MM.1S (cell line): Measurements from ENCODE around the gene EPX.

ENCODE experiments used
- DNase-seq: peaks from one replicate; pipeline ENCODE4 v3.0.0-alpha.2; 2015
- H2AFZ ChIP-seq: fragments of 300-600 bp; sonication (generic); 2 replicates; pipeline ENCODE4 v1.6.0; 2016; ENCODE audit warnings: antibody characterized with exemption, low read length
- H3F3A ChIP-seq: fragments of 300-600 bp; sonication (generic); 2 replicates; pipeline ENCODE4 v1.6.1; 2016; ENCODE audit warnings: mild to moderate bottlenecking, antibody characterized with exemption, low read length, moderate library complexity, mixed read lengths; ENCODE audit not compliant: insufficient read depth
- H3K27ac ChIP-seq: fragments of 300-600 bp; sonication (generic); 2 replicates; pipeline ENCODE4 v1.5.1; 2016; ENCODE audit warnings: mild to moderate bottlenecking, low read length
- H3K27me3 ChIP-seq: fragments of 300-600 bp; sonication (generic); replicated peaks from 2 replicates; pipeline ENCODE4 v1.6.0; 2016; ENCODE audit warnings: low read length; ENCODE audit not compliant: insufficient read depth
- H3K36me3 ChIP-seq: fragments of 300-600 bp; sonication (generic); replicated peaks from 2 replicates; pipeline ENCODE4 v1.6.1; 2016; ENCODE audit warnings: mild to moderate bottlenecking, low read length, mixed read lengths; ENCODE audit not compliant: insufficient read depth
- H3K4me1 ChIP-seq: fragments of 300-600 bp; sonication (generic); 2 replicates; pipeline ENCODE4 v1.6.1; 2016; ENCODE audit warnings: low read length, mixed read lengths
- H3K4me2 ChIP-seq: fragments of 300-600 bp; sonication (generic); 2 replicates; pipeline ENCODE4 v1.6.0; 2016; ENCODE audit warnings: low read depth, low read length
- H3K4me3 ChIP-seq: fragments of 300-600 bp; sonication (generic); 2 replicates; pipeline ENCODE4 v1.5.1; 2016; ENCODE audit warnings: low read length, mixed read lengths
- H3K79me2 ChIP-seq: fragments of 300-600 bp; sonication (generic); 2 replicates; pipeline ENCODE4 v1.6.1; 2016; ENCODE audit warnings: mixed run types, low read length, mixed read lengths
- H3K9ac ChIP-seq: fragments of 300-600 bp; sonication (generic); 2 replicates; pipeline ENCODE4 v1.6.1; 2016; ENCODE audit warnings: low read length, mixed read lengths
- H3K9me2 ChIP-seq: fragments of 300-600 bp; sonication (generic); replicated peaks from 2 replicates; pipeline ENCODE4 v1.6.1; 2016; ENCODE audit warnings: mild to moderate bottlenecking, low read length, mixed read lengths; ENCODE audit not compliant: insufficient read depth
- H3K9me3 ChIP-seq: fragments of 300-600 bp; sonication (generic); replicated peaks from 2 replicates; pipeline ENCODE4 v1.6.1; 2016; ENCODE audit warnings: mild to moderate bottlenecking, low read length, mixed read lengths; ENCODE audit not compliant: insufficient read depth
- H4K20me1 ChIP-seq: fragments of 300-600 bp; sonication (generic); 2 replicates; pipeline ENCODE4 v1.6.1; 2016; ENCODE audit warnings: mild to moderate bottlenecking, low read length, moderate library complexity, mixed read lengths; ENCODE audit not compliant: insufficient read depth
- EZH2 ChIP-seq: fragments of 300-600 bp; sonication (generic); optimal IDR thresholded peaks from 2 replicates; pipeline ENCODE3; 2017; ENCODE audit warnings: low read depth, mild to moderate bottlenecking, antibody characterized with exemption, low read length, mixed read lengths
- EZH2phosphoT487 ChIP-seq: fragments of 300-600 bp; sonication (generic); IDR thresholded peaks from 2 replicates; pipeline ENCODE4 v1.6.1; 2018; ENCODE audit warnings: antibody characterized with exemption, low read length
- TF ChIP-seq, protein P1 (sequence below): fragments of 300-600 bp; sonication (generic); IDR thresholded peaks from 2 replicates; pipeline ENCODE4 v1.5.1; 2016; ENCODE audit warnings: antibody characterized with exemption, low read length, mixed read lengths

Gene EPX

DNA sequence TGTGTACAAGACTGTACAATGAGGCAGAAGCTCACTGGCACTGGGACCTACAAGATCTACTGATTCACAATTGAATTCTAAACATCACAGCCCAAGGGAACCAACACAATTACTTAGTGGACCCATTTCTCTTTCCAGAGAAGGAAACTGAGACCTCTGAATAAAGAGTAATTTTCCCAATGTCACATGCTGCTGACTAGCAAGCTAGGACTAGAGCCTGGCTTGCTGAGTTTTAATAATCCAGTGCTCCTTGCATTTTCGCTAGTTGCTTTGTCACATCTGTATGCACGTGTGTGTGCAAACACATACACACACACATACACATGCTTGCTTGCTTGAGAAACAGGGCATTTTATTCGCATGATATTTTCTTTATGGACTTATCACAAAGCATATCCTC, 42.0 kb downstream of the EPX start:
- TF ChIP-seq, protein P1, sequence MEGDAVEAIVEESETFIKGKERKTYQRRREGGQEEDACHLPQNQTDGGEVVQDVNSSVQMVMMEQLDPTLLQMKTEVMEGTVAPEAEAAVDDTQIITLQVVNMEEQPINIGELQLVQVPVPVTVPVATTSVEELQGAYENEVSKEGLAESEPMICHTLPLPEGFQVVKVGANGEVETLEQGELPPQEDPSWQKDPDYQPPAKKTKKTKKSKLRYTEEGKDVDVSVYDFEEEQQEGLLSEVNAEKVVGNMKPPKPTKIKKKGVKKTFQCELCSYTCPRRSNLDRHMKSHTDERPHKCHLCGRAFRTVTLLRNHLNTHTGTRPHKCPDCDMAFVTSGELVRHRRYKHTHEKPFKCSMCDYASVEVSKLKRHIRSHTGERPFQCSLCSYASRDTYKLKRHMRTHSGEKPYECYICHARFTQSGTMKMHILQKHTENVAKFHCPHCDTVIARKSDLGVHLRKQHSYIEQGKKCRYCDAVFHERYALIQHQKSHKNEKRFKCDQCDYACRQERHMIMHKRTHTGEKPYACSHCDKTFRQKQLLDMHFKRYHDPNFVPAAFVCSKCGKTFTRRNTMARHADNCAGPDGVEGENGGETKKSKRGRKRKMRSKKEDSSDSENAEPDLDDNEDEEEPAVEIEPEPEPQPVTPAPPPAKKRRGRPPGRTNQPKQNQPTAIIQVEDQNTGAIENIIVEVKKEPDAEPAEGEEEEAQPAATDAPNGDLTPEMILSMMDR: no peak
- TF ChIP-seq EZH2: no peak
- TF ChIP-seq EZH2phosphoT487: no peak
- no peak for DNase-seq
- no peak overlapping the region for H3K9ac ChIP-seq
- H2AFZ ChIP-seq: no peak overlapping the region
- peaks cover 14% of the 10 kb centered on the region; the same call in 1 of the 2 replicates for H3F3A ChIP-seq
- no peak overlapping the region for H3K4me3 ChIP-seq
- H3K9me3 ChIP-seq: no peaks in the 10 kb centered on the region
- H4K20me1 ChIP-seq: no peaks in the 10 kb centered on the region; the same call in 1 of the 2 replicates
- peaks cover 95% of the 10 kb centered on the region for H3K27me3 ChIP-seq
- H3K4me1 ChIP-seq: peaks cover 14% of the 10 kb centered on the region
- no peak overlapping the region for H3K27ac ChIP-seq
- no peaks in the 10 kb centered on the region for H3K79me2 ChIP-seq
- H3K36me3 ChIP-seq: no peaks in the 10 kb centered on the region
- H3K9me2 ChIP-seq: no peaks in the 10 kb centered on the region
- H3K4me2 ChIP-seq: no peak overlapping the region

DNA sequence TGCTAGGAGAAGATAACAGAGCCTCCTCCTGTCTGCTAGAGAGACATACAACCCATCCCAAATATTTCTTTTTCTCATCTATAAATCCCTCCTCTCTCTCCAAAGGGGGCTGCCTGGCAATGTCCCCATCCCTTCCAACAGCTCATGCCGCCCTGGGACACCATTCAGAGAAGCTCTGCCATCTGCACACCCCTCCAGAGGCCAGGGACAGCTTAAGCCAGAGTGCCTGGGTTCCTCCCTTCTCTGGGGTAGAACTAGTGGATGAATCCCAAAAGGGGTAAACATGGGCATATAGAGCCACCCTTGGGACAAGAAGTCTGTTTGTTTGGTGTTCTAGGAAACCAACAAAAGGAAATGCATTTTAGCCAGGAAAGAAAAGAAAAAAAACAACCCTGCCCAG, 43.3 kb downstream of the EPX start:
- no peaks in the 10 kb centered on the region for H3K9me2 ChIP-seq
- no peak overlapping the region for H3K4me3 ChIP-seq
- no peaks in the 10 kb centered on the region for H3K79me2 ChIP-seq
- TF ChIP-seq, protein P1: no peak
- no peak for TF ChIP-seq EZH2
- no peaks in the 10 kb centered on the region; the same call in 1 of the 2 replicates for H4K20me1 ChIP-seq
- H3K4me1 ChIP-seq: peaks cover 14% of the 10 kb centered on the region
- no peaks in the 10 kb centered on the region for H3K9me3 ChIP-seq
- H3K36me3 ChIP-seq: no peaks in the 10 kb centered on the region
- peaks cover 14% of the 10 kb centered on the region; the same call in 1 of the 2 replicates for H3F3A ChIP-seq
- peaks cover 96% of the 10 kb centered on the region for H3K27me3 ChIP-seq
- no peak overlapping the region for H2AFZ ChIP-seq
- no peak overlapping the region for H3K9ac ChIP-seq
- H3K4me2 ChIP-seq: no peak overlapping the region
- DNase-seq: no peak
- H3K27ac ChIP-seq: no peak overlapping the region

DNA sequence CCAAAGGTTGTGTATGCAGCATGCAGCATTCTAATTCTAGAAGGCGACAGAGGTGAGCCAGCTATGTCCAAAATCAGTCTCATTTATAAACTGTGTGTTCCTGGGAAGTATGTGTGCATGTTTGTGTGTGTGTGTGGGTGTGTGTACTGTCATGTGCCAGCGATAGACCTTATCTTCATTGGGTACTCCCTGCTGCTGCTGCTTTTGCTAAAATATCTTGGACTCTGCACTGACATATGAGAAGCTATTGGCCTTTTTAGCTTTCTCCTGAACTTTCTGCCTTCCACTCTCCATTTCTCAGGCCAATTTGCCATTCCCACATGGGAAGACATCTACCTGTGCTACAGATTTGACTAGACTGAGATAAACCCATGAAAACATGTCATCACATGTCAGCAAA, 43.9 kb downstream of the EPX start:
- Histone ChIP-seq H2AFZ (no peak overlapping the region), H3K36me3 (no peaks in the 10 kb centered on the region), H3F3A (peaks cover 14% of the 10 kb centered on the region; the same call in 1 of the 2 replicates), H3K79me2 (no peaks in the 10 kb centered on the region), H3K9ac (no peak overlapping the region), H3K9me3 (no peaks in the 10 kb centered on the region), H4K20me1 (no peaks in the 10 kb centered on the region; the same call in 1 of the 2 replicates), H3K9me2 (no peaks in the 10 kb centered on the region), H3K27ac (no peak overlapping the region), H3K4me1 (peaks cover 14% of the 10 kb centered on the region), H3K4me3 (no peak overlapping the region), H3K27me3 (peaks cover 96% of the 10 kb centered on the region), H3K4me2 (no peak overlapping the region)
- no peak for DNase-seq
- no peak for TF ChIP-seq EZH2
- TF ChIP-seq, protein P1: no peak
- no peak for TF ChIP-seq EZH2phosphoT487
